GM23338 (cell line): Measurements from ENCODE around the gene TRIOBP.

Experiments used
- CREB1 ChIP-seq: fragments of 250-450 bp; sonication (Bioruptor Pico); IDR thresholded peaks from 2 replicates; pipeline ENCODE4 v1.5.0; 2020; ENCODE audit warnings: low read depth, mild to moderate bottlenecking, moderate library complexity
- CTCF ChIP-seq, 2 experiments: fragments of 200-600 bp in 1 of 2; sonication (generic) in 1 of 2; conservative IDR thresholded peaks; 2 replicates each; pipeline versions ENCODE4 v1.5.1 to v1.6.1; 2016 to 2017; ENCODE audit warnings: antibody characterized with exemption in 2 of 2, low read depth in 2 of 2, mild to moderate bottlenecking in 2 of 2, moderate library complexity in 1 of 2
- REST ChIP-seq: IDR thresholded peaks from one replicate; pipeline ENCODE4 v1.6.1; 2018; ENCODE audit warnings: antibody characterized with exemption; ENCODE audit not compliant: unreplicated experiment

DNA sequence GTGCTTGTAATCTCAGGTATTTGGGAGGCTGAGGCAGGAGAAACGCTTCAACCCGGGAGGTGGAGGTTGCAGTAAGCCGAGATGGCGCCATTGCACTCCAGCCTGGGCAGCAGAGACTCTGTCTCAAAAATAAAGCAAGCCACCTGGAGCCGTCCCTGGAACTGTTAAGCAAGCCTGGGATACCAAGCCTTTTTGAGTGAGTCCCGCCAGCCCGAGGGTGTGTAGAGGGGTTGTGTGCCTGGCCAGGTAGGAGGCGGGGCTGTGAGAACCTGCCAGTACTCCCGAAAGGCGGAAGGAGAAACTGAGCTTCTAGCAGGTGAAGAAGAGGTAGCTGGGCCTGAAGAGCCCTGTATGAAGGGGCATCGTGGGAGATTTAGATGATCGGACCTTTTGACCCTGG, 52.4 kb downstream of the TRIOBP start:
- TF ChIP-seq REST (no peak), CTCF (conservative IDR thresholded peaks at IDR 0.05; ENCODE audit: low read depth in 2 of 2) (no peak), CREB1 (CRISPR knock-in tag) (no peak)
